ENCODE results near the gene MAPK10.

DNA sequence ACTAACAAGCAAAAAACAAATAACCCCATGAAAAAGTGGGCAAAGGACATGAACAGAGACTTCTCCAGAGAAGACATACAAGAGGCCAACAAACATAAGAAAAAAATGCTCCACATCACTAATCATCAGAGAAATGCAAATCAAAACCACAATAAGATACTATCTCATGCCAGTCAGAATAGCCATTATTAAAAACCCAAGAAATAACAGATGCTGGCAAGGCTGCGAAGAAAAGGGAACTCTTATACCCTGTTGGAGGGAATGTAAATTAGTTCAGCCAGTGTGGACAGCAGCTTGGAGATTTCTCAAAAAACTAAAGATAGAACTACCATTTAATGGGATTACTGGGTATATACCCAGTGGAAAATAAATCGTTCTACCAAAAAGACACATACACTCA, 79.6 kb downstream of the MAPK10 start:
- TF ChIP-seq EZH2 (IDR thresholded peaks at IDR 0.05) = no peak
- TF ChIP-seq POLR2AphosphoS5 (IDR thresholded peaks at IDR 0.05; ENCODE audit: borderline replicate concordance, low read depth, low read length) = no peak

All from SK-N-MC (cell line).